Liver (tissue), 2 donors: Measurements from ENCODE around the gene SPATS2.

Source experiments
- YY1 ChIP-seq: IDR thresholded peaks from 2 replicates; pipeline ENCODE4 v1.6.1; 2016; ENCODE audit warnings: antibody characterized with exemption, mild to moderate bottlenecking
- TF ChIP-seq, protein P1 (sequence below): fragments of 150-350 bp; IDR thresholded peaks from 2 replicates; pipeline ENCODE4 v1.5.1; 2017; ENCODE audit warnings: improper control_type of control experiment, low read depth, low read length; ENCODE audit not compliant: missing input control
- TF ChIP-seq, protein P2 (sequence below): IDR thresholded peaks from 2 replicates; pipeline ENCODE4 v1.6.1; 2016; ENCODE audit warnings: antibody characterized with exemption, mild to moderate bottlenecking
- TF ChIP-seq, protein P3 (sequence below): IDR thresholded peaks from 2 replicates; pipeline ENCODE4 v1.6.1; 2016; ENCODE audit warnings: antibody characterized with exemption
- donor health status: healthy.

DNA sequence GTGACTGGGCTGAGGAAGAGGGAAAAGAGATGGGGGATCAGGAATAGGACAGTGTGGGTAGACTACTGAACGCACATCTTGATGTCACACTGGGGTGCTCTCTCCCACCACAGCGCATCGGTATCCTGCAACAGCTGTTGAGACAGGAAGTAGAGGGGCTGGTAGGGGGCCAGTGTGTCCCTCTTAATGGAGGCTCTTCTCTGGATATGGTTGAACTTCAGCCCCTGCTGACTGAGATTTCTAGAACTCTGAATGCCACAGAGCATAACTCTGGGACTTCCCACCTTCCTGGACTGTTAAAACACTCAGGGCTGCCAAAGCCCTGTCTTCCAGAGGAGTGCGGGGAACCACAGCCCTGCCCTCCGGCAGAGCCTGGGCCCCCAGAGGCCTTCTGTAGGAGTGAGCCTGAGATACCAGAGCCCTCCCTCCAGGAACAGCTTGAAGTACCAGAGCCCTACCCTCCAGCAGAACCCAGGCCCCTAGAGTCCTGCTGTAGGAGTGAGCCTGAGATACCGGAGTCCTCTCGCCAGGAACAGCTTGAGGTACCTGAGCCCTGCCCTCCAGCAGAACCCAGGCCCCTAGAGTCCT, 37.1 kb upstream of the SPATS2 start:
- TF ChIP-seq, protein P1, sequence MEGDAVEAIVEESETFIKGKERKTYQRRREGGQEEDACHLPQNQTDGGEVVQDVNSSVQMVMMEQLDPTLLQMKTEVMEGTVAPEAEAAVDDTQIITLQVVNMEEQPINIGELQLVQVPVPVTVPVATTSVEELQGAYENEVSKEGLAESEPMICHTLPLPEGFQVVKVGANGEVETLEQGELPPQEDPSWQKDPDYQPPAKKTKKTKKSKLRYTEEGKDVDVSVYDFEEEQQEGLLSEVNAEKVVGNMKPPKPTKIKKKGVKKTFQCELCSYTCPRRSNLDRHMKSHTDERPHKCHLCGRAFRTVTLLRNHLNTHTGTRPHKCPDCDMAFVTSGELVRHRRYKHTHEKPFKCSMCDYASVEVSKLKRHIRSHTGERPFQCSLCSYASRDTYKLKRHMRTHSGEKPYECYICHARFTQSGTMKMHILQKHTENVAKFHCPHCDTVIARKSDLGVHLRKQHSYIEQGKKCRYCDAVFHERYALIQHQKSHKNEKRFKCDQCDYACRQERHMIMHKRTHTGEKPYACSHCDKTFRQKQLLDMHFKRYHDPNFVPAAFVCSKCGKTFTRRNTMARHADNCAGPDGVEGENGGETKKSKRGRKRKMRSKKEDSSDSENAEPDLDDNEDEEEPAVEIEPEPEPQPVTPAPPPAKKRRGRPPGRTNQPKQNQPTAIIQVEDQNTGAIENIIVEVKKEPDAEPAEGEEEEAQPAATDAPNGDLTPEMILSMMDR: no peak
- TF ChIP-seq, protein P2, sequence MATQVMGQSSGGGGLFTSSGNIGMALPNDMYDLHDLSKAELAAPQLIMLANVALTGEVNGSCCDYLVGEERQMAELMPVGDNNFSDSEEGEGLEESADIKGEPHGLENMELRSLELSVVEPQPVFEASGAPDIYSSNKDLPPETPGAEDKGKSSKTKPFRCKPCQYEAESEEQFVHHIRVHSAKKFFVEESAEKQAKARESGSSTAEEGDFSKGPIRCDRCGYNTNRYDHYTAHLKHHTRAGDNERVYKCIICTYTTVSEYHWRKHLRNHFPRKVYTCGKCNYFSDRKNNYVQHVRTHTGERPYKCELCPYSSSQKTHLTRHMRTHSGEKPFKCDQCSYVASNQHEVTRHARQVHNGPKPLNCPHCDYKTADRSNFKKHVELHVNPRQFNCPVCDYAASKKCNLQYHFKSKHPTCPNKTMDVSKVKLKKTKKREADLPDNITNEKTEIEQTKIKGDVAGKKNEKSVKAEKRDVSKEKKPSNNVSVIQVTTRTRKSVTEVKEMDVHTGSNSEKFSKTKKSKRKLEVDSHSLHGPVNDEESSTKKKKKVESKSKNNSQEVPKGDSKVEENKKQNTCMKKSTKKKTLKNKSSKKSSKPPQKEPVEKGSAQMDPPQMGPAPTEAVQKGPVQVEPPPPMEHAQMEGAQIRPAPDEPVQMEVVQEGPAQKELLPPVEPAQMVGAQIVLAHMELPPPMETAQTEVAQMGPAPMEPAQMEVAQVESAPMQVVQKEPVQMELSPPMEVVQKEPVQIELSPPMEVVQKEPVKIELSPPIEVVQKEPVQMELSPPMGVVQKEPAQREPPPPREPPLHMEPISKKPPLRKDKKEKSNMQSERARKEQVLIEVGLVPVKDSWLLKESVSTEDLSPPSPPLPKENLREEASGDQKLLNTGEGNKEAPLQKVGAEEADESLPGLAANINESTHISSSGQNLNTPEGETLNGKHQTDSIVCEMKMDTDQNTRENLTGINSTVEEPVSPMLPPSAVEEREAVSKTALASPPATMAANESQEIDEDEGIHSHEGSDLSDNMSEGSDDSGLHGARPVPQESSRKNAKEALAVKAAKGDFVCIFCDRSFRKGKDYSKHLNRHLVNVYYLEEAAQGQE: no peak
- TF ChIP-seq, protein P3, sequence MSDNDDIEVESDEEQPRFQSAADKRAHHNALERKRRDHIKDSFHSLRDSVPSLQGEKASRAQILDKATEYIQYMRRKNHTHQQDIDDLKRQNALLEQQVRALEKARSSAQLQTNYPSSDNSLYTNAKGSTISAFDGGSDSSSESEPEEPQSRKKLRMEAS: no peak
- TF ChIP-seq YY1: no peak
